8988T (cell line): ENCODE measurements around the gene NSRP1.
"Not testable (repeated sequence)": the region's sequence is repeated elsewhere in the genome, so short reads cannot be mapped to it uniquely, and the experiment has no call there.

ENCODE experiments used
- DNase-seq: peaks from one replicate; pipeline ENCODE4 v3.0.0; 2011

Gene NSRP1, protein sequence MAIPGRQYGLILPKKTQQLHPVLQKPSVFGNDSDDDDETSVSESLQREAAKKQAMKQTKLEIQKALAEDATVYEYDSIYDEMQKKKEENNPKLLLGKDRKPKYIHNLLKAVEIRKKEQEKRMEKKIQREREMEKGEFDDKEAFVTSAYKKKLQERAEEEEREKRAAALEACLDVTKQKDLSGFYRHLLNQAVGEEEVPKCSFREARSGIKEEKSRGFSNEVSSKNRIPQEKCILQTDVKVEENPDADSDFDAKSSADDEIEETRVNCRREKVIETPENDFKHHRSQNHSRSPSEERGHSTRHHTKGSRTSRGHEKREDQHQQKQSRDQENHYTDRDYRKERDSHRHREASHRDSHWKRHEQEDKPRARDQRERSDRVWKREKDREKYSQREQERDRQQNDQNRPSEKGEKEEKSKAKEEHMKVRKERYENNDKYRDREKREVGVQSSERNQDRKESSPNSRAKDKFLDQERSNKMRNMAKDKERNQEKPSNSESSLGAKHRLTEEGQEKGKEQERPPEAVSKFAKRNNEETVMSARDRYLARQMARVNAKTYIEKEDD

DNA sequence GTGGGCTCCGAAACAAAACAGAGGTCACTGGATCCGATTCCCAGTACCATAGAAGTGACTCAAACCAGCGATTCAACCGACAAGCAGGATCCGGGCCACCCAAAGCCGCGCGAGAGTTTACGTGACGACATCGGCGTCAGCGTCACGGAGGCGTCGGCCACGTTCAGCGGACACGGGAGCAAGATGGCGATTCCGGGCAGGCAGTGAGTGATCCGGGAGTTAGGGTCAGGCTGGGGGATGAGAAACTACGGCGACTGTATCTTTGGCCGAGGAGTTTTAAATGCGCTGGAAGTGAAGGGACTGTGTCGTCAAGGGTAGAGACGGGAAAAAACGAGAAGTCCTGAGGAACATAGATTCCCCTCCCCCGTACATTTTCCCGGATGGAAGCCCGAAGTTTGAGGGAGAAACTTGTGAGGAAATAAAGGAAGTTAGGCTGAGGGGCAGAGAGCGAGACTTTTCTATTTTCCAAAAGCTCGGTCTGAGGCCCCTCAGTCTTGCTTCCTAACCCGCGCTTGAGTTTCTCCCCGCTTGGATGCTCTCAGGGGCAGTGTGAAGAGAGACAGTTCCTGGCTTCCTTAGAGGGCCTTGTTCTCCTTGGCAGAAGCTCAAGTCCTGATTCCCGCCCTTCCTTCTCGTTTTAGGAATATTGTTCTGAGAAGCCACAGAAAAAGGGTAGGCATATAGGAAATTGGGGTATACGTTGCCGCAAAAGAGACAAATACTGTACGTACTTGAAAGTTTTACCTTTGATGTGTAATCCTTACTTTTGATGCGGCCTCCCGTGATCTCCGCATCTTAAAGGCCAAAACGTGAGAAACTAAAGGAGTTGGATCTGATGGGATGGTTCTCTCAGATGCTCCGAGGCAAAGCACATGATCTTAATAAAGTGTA, at the start of gene NSRP1:
TSS of gene NSRP1 (plus strand) at position 156 of the 891 bp plus-strand sequence. CDS start at position 184, 28 bp downstream.
- DNase-seq: peak; percentile 50

DNA sequence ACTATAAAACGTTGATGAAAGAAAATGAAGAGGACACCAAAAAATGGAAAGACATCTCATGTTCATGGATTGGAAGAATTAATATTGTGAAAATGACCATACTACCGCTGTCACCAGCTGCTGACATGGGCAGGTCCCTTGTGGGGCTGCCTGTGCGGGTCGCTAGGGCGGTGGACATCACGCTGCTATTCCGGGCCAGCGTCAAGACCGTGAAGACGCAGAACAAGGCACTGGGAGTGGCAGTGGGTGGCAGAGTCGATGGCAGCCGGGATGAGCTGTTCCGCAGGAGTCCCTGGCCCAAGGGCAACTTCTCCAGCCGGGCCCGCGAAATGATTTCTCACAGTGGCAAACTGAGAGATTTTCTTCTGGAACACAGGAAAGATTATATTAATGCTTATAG, 48.2 kb upstream of the NSRP1 start:
- no peak for DNase-seq

DNA sequence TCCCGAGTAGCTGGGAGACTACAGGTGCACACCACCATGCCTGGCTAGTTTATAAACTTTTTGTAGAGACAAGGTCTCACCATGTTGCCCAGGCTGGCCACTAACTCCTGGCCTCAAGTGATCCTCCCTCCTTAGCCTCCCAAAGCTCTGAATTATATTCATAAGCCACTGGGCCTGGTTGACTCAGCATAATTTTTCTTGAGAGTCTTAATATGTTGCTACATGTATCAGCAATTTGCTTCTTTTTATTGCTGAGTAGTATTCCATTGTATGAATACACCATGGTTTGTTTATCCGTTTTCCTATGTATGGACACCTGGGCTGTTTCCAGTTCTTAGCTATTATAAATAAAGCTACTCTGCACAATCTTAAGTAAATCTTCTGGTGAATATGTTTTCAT, 42.4 kb upstream of the NSRP1 start:
- no peak for DNase-seq

DNA sequence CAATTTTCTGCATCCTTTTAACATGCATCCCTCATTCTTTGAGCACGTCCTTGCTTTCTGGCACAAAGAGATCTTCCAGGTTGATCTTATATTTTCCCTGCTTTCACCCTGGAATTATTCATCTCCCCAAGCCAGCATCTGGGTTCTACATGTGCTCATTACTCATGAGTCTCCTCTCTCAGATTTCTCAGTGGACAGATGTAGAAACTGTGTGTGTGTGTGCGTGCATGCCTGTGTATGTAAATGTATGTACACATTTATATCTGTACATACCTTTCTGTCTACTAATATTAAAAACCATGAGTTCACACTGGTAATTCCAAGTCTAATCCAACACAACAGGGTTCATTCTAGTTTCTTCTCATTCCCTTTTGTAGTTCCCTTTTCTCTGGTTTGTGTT, 41.9 kb upstream of the NSRP1 start:
- no peak for DNase-seq

DNA sequence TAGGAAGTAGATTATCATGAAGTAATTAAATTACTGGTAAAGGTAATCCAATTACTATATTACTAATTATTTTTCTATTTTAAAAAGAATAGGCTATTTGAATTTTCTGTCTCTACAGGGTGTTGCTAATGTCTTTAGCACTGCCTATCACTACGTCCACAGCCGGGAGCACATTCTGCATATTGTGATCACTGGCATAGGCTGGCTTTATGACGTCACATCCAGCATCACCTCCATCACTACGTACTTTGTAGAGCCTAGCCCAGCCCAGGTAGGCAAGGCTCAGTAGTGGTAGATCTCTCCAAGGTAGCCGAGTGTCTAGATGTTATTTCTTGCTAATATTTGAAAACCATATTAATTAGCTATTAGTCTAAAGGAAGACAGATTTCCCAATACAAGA, 33.8 kb upstream of the NSRP1 start:
- no peak for DNase-seq

DNA sequence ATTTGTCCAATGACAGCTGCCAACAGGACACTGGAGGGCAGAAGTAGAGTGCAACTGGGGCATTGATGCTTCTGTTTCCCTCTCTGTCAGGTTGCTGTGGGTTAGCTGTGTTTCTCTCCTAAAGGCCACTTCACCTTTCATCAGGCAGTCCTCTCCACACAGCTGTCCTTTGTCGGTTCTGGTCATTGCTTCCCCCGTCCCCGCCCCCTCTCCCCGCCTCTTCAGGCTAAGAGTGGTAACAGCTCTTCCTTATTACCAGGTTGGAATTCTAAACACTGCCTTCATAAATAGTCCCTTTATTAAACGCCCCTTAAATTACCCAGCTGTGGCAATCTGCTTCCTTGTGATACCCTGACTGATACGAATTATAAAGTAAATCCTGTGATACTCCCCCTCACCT, 31.8 kb upstream of the NSRP1 start:
- DNase-seq: no peak

DNA sequence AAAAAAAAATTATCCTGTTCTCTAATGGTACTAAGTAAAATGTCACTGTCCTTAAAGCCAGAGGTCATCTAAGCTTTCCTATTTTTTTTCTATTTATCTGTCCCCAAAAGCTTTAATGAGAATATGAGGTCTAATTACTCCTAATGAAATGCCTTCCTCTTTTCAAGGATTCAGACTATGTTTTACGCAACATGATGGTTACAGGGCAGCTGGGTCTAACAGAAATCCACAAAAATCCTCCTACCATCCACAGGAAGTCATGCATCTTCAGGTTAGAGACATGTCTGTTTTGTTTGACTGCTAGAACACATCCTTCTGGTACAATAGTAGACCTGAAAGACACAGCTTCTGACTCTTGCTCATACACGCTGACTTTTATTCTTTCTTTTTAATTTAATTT, 29.7 kb upstream of the NSRP1 start:
- DNase-seq: no peak

DNA sequence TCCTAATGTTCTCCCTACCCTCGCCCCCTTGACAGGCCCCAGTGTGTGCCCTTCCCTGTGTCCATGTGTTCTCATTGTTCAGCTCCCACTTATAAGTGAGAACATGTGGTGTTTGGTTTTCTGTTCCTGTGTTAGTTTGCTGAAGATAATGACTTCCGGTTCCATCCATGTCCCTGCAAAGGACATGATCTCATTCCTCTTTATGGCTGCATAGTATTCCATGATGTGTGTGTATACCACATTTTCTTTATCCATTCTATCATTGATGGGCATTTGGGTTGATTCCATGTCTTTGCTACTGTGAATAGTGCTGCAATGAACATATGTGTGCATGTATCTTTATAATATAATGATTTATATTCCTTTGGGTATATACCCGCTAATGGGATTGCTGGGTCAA, 29.2 kb upstream of the NSRP1 start:
- DNase-seq: not testable (repeated sequence)

DNA sequence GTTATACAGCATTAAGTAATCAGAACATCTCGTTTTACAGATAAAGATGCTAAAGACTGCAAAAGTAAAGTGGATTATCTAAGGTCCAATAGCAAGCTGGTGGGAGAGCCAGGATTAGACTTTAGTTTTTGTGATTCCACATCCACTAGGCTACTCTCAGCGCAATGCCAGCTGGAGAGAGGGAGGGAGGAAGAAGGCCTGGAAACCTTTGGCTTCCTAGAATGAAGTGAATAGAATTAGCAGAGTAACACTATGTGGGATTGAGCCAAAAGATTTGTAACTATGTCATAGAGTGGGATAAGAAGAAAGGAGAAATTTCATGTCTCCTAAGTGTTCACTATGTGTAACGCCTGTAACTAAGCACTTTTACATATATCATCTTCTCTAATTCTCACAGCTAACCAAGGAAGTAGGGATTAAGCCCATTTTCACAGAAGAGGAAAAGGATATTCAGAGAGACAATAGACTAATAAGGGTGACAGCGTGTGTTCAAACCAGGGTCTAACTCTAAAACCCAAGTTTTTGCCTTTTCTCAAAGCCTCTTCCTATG, 25.4 kb upstream of the NSRP1 start:
- no peak for DNase-seq

DNA sequence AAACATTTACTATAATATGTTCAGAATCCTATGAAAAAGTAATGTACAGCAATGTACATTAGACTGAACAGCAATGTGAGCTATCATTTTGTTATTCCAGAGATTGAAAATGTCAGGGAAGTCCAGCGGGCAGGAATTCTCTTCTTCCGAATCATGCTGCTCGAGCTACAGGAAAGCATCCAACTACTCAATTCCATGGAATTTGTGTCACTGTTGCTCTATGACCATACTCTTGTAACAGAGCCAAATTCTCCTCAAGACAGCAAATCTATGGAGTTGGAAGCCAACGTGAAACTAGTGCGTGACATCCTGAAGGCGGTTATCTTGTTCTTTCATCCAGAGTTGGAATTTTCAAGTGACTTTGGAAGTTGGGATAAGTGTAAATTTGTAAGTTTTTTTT, 24.8 kb upstream of the NSRP1 start:
- DNase-seq: no peak

DNA sequence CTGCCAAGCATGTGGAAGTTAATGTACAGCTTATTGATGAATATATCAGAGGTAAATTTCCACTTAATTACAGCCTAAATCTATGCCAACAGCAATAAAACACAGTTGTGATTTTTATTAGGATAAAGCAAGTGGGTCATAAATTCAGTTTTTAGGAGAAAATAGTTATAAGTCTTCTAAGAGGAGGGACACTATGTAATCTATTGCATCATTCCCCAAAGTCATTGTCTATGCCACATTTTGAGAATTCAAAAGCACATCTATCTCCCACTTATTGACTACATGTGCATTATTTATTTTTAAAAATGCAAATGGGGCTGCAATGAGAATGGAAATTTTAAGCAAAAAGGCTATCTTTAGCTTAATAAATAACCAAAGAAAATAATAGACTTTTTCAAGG, 23.7 kb upstream of the NSRP1 start:
- no peak for DNase-seq

DNA sequence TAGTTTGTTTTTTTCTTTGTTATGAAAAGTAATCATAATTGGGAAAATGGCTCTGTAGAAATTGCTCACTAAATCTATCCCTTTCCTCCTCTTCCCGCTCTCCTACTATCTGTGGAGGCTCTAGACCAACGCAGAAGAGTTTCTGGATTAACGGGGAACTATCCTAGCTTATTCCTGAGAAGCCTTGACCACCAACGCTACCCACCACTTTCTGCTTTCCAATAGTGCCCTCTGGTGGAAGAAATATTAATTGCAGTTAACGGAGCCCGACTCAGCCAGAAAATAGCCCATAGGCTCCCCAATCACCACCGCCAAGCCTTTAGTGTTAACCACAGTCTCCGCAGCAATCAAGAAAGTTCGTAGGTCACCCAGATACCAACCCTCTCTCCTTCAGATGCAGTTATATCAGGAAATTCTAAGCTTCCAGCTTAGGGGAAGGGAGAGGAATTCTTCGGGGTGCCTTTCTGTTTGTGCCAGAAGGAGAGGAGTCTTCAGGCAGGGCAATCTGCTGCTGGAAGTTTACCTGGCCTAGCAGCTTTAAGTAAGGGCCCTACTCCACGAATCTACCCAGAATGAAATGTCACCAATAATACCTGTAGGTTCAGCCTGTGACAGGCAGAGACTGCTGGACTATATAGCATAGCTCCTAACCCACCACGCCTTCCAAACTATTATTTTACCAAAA, 23.0 kb upstream of the NSRP1 start:
- peak; percentile 26 for DNase-seq

DNA sequence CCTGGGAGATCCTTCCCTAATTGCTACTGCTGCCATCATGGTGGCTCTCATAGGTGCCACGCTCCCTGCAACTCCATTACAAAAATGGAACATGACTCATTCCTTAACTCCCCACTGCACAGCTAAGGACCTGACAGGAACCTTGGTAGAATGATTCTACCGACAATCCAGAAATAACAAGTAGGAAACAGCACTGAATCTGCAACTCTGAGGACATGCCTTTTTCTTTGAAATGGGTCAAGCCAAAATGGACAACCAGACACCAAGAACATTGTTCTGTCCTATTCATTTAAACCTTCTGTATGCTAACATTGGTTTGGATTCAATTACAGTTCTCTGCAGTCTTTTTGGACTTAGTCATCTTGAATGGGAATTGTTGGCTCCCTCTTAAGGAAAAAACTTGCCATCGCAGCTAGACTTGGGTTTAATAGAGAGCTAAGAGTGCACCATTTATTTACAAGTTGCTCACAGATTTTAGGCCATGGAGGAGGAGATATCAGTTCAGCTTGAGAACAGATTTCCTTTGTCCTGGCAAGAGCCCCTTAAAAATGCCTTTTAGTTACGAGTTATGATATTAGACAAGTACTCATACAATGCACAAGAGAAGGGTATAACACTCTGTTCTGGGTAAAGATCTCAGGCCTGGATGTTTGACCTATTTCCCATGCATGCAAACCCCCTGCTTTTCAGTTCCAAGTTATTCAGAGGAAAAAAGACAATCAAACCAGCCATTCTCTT, 20.9 kb upstream of the NSRP1 start:
- DNase-seq: no peak

DNA sequence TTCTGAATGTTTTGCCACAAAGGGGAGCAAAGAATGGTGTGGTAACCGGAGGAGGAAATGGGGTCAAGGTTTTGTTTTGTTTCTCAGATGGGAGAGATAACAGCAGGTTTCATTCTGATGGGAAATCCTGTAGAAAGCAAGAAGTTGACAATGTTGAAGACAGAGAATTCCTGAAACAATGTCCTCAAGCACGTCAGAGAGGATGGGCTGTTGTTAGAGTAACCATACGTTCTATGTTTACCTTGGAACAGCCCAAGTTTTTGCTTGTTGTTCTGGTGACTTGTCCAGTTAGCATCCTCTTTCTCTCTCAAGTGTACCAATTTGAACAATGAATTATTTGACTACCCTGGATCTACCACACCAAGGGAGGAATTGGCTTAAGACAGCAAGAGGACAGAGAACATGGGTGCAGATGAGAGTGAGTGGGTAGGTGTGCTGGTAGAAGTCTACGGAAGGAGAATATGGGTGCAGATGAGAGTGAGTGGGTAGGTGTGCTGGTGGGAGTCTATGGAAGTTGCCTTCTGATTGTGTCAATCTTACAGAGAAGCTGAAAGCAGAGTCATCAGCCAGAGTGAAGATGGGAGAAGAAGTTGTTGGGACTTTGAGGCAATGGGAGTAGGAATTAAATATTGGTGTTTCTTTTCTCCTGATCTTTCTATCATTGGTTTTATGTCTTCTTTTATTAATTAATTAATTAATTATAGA, 14.8 kb upstream of the NSRP1 start:
- no peak for DNase-seq

DNA sequence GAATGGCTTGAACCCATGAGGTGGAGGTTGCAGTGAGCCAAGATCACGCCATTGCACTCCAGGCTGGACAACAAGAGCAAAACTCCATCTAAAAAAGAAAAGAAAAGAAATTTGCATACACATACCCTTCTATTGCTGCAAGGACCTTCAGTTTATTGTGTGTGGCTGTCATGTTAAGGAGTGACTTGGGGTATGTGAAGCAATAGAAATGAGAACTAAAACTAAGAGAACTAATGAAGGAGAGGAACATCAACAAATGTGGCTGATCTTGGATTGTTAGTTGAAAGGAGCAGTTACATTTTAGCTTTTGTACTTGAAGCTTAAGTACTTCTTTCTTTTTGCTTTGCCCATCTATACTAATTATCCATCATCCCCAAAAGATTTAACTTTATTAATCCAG, 12.7 kb upstream of the NSRP1 start:
- no peak for DNase-seq

DNA sequence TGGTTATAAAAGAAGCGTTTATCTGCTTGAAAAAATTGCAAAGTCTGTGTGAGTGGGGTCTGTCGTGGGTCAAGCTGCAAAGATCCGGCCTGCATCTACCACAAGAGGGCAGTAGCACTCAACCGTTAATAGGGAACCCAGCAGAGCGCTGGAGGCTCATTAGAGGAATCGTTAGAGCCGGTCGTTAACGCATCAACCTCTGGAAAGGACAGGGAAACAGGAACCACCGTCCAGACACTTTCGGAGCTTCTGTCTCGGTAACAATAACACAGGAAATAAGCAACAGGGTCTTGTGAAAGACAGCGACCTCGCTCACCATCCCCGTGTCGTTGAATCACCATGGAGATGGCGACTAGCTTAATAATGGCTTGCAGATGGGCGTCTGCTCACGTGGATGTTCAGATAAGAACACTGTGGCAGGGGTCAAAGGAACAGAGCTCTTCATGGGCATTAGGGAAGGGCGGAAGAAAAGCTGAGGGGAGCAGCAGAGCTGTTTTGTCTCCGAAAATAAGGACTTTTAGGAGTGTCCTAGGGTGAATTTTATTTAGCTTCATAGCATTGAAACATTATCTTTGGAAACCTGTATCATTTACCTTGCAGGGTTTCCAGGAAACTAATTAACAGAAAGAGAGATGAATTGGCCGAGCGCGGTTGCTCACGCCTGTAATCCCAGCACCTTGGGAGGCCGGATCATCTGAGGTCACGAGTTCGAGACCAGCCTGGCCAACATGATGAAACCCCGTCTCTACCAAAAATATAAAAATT, 11.9 kb upstream of the NSRP1 start:
- DNase-seq: no peak

DNA sequence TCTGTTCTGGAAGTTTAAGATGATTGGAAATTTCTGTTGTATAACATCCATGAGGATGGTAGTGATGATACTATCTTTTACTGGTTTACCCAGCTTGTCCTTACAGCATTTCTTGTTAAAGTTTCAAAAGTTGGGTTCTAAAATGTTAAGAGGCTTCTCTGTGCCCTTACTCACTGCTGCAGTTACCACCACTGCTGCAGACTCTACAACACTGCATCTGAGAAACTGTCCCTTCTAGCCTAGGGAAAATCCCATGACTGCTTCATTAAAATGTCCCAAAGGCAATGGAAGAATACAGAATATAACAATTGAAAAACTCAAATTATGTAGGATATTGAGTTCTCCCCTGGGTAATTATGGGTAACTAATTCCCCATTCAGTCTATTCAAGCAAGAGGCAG, 3.8 kb upstream of the NSRP1 start:
- no peak for DNase-seq

DNA sequence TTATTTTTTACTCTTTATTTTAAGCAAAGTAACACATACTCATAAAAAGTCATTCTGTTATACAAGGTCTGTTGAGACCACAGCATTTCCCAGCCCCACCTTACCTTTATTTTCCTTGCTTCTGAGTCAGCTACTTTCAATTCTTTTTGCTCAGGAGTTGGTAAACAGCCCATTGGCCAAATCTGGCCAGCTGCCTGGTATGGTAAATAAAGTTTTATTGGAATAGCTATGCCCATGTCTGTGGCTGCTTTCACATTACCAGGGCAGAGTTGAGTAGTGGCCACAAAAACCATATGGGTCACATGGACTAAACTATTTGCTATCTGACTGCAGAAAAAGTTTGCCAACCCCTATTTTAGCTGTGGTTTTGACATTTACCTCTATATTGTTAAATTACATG, 3.4 kb upstream of the NSRP1 start:
- DNase-seq: no peak

DNA sequence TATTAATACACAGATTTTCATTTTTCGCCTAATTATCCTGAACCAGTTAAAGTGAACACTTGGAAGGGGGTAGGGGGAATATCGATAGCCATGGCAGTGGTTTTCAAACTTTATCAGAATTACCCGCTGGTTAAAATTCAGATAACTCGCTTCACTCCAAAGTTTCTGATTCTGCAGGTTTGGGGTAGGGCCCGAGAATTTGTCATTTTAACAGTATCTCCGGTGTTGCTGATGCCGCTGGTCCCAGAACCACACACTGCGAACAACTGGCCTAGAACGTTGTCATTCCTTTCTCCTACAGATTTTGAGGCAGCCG, 313 bp upstream of the NSRP1 start:
- no peak for DNase-seq

DNA sequence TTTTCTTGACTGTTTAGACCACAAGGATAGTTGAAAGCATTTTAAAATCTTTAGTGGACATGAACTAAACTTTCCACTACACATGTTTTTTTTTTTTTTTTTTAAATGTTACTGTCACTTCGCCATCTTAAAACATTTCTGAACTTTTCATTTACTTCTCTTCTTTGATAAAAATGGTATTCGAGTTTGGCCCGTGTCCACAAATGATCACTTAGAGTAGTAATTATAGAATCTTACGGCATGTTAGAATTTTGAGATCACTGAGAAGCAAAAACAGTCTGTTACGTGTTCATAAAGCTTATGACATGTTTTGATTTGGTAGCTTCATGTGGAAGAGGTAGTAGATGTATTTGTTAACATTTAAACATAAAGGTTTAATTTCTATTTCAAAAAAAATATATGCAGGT, 1.1 kb downstream of the NSRP1 start:
- DNase-seq: no peak

DNA sequence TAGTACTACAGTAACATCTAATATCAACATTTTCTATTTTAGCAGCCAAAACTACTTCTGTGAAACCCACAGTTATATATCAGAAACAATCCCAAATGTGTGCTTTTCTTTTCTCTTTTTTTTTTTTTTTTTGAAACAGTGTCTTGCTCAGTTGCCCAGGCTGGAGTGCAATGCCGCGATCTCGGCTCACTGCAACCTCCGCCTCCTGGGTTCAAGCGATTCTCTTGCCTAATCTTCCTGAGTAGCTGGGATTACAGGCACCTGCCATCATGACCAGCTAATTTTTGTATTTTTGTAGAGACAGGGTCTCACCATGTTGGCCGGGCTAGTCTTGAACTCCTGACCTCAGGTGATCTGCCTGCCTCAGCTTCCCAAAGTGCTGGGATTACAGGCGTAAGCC, 2.0 kb downstream of the NSRP1 start:
- DNase-seq: not testable (repeated sequence)
